ENCODE data around the gene WDR12.

- no peak for TF ChIP-seq POLR2AphosphoS5 (IDR thresholded peaks at IDR 0.05; ENCODE audit: low read depth, low read length)
- TF ChIP-seq POLR2A (IDR thresholded peaks at IDR 0.05; ENCODE audit: low read depth, low read length) = no peak
- no peak for TF ChIP-seq TAF1 (IDR thresholded peaks at IDR 0.05; ENCODE audit: low read depth, low read length)
- no peak for TF ChIP-seq PAX5 (IDR thresholded peaks at IDR 0.05; ENCODE audit: insufficient read depth, low read length, severe bottlenecking)
- no peak for TF ChIP-seq POU2F2 (IDR thresholded peaks at IDR 0.05; ENCODE audit: low read depth, low read length)
- TF ChIP-seq SPI1 (IDR thresholded peaks at IDR 0.05; ENCODE audit: low read depth, low read length) = no peak
Observed at GRCh38 chr2:202910698-202911097, 775 bp downstream of the WDR12 start.
